ENCODE results near the gene ZNF655.

The ZNF655 gene

DNA sequence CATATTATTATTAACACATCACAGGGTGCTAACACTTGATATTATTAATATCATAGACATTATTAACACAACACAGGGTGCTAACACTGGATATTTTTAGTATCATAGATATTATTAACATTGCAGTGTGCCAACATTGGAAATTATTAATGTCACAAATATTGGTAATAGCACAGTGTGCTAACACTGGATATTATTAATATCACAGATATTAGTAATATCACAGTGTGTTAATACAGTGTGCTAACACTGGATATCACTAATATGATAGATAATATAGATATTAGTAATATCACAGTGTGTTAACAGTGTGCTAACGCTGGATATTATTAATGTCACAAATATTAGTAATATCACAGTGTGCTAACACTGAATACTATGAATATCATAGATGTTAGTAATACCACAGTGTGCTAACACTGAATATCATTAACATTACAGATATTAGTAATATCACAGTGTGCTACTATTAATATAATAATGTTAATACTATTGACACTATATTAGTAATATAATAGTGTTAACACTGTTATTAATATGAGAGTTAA is 38.0 kb downstream of the ZNF655 start:
- no peak for TF ChIP-seq CTCF (conservative IDR thresholded peaks at IDR 0.05; ENCODE audit: low read length)
- no peak overlapping the region for H3K4me3 ChIP-seq (ENCODE audit: low read length)
- DNase-seq (ENCODE audit: low read depth): no peak

GRCh38 chr7:99597762-99598501 is 39.5 kb downstream of the ZNF655 start, which contains the start of gene TMEM225B:
TMEM225B (plus strand) TSS chr7:99598267; CDS start chr7:99604389, 6,122 bp downstream.
- no peak within 1 kb of the TSS for H3K4me3 ChIP-seq (ENCODE audit: low read length)
- TF ChIP-seq CTCF (conservative IDR thresholded peaks at IDR 0.05; ENCODE audit: low read length): no peak
- DNase-seq (ENCODE audit: low read depth): no peak

GRCh38 chr7:99599836-99600235 is 41.4 kb downstream of the ZNF655 start:
- DNase-seq (ENCODE audit: low read depth): no peak
- no peak for TF ChIP-seq CTCF (conservative IDR thresholded peaks at IDR 0.05; ENCODE audit: low read length)
- H3K4me3 ChIP-seq (ENCODE audit: low read length): no peak overlapping the region

GRCh38 chr7:99601656-99602310 is 43.3 kb downstream of the ZNF655 start:
- no peak overlapping the region for H3K4me3 ChIP-seq (ENCODE audit: low read length)
- no peak for DNase-seq (ENCODE audit: low read depth)

DNA sequence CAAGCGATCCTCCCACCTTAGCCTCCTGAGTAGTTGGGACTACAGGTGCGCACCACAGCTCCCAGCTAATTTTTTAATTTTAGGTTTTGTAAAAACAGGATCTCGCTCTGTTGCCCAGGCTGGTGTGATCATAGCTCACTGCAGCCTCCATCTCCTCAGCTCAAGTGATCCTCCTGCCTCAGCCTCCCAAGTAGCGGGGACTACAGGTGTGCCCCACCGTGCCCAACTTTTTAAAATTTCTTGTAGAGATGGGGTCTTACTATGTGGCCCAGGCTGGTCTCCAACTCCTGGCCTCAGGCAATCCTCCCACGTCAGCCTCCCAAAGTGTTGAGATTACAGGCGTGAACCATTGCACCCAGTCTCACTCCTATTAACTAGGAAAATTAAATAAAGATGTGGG is 47.1 kb downstream of the ZNF655 start:
- no peak overlapping the region for H3K4me3 ChIP-seq (ENCODE audit: low read length)
- no peak for TF ChIP-seq CTCF (conservative IDR thresholded peaks at IDR 0.05; ENCODE audit: low read length)
- DNase-seq (ENCODE audit: low read depth): no peak

More at GRCh38 chr7:99601656-99602310, 43.3 kb downstream of the ZNF655 start:
- no peak for TF ChIP-seq CTCF (conservative IDR thresholded peaks at IDR 0.05; ENCODE audit: low read length)

- no peak for TF ChIP-seq CTCF (conservative IDR thresholded peaks at IDR 0.05; ENCODE audit: low read length)
- no peak overlapping the region for H3K4me3 ChIP-seq (ENCODE audit: low read length)
These were observed 48.1 kb downstream of the ZNF655 start for GRCh38 chr7:99606531-99606930.

More at GRCh38 chr7:99606531-99606930, 48.1 kb downstream of the ZNF655 start:
- no peak for DNase-seq (ENCODE audit: low read depth)

Measured in AG10803 (cell line).